ENCODE measurements around the gene ZFHX3. TPM values are rescaled to one million over a fixed set of nuclear protein-coding genes. Genes with fewer than 3 reads are reported as not detected.
A peak's percentile ranks its signal among the peaks of the same experiment; 100 is the strongest.

Gene ZFHX3
- total RNA-seq, 1 donor from 2014 or later, result 48.5 TPM

DNA sequence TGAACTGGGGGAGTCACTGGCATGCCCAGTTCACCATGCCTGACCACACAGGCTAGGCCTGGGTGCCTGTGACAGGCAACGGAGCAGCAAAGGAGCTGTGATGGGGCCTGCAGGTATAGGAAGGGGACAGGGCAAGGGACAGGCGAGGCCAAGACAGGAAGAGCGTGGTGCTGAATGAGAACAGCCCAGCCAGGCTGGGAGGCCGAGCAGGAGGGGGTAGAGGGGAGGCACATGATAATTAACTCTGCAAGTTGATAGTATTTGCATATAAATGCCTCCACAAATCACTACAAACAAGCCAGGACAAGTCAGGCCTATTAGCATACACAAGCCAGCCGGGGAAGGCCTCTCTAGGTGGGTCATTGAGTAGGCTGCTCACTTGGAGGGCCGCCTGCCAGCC lies 7.8 kb downstream of the ZFHX3 start:
- H3K9me3 Mint-ChIP-seq, result no peaks in the 10 kb centered on the region

GRCh38 chr16:73037845-73038570 lies 9.9 kb downstream of the ZFHX3 start:
- no peaks in the 10 kb centered on the region for H3K27me3 Mint-ChIP-seq
- TF ChIP-seq, protein P1, sequence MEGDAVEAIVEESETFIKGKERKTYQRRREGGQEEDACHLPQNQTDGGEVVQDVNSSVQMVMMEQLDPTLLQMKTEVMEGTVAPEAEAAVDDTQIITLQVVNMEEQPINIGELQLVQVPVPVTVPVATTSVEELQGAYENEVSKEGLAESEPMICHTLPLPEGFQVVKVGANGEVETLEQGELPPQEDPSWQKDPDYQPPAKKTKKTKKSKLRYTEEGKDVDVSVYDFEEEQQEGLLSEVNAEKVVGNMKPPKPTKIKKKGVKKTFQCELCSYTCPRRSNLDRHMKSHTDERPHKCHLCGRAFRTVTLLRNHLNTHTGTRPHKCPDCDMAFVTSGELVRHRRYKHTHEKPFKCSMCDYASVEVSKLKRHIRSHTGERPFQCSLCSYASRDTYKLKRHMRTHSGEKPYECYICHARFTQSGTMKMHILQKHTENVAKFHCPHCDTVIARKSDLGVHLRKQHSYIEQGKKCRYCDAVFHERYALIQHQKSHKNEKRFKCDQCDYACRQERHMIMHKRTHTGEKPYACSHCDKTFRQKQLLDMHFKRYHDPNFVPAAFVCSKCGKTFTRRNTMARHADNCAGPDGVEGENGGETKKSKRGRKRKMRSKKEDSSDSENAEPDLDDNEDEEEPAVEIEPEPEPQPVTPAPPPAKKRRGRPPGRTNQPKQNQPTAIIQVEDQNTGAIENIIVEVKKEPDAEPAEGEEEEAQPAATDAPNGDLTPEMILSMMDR (conservative IDR thresholded peaks at IDR 0.05), result no peak
- H3K4me1 Mint-ChIP-seq (ENCODE audit: unreplicated experiment), result peaks cover 70% of the 10 kb centered on the region
- peaks cover 13% of the 10 kb centered on the region for H3K36me3 Mint-ChIP-seq
- H3K4me3 Mint-ChIP-seq, result peak overlapping the region; percentile 74
- no peaks in the 10 kb centered on the region for H3K9me3 Mint-ChIP-seq
- peak overlapping the region; percentile 94 for H3K27ac Mint-ChIP-seq
- no peak for DNase-seq (ENCODE audit: extremely low spot score, unreplicated experiment)

More for the DNA sequence above, 7.8 kb downstream of the ZFHX3 start:
- peak overlapping the region; percentile 19 for H3K27ac Mint-ChIP-seq
- peak overlapping the region; percentile 26 for H3K4me3 Mint-ChIP-seq
- TF ChIP-seq, protein P1 (conservative IDR thresholded peaks at IDR 0.05), result no peak
- DNase-seq (ENCODE audit: extremely low spot score, unreplicated experiment), result no peak
- peaks cover 68% of the 10 kb centered on the region for H3K4me1 Mint-ChIP-seq (ENCODE audit: unreplicated experiment)
- H3K27me3 Mint-ChIP-seq, result no peaks in the 10 kb centered on the region
- peaks cover 13% of the 10 kb centered on the region for H3K36me3 Mint-ChIP-seq

DNA sequence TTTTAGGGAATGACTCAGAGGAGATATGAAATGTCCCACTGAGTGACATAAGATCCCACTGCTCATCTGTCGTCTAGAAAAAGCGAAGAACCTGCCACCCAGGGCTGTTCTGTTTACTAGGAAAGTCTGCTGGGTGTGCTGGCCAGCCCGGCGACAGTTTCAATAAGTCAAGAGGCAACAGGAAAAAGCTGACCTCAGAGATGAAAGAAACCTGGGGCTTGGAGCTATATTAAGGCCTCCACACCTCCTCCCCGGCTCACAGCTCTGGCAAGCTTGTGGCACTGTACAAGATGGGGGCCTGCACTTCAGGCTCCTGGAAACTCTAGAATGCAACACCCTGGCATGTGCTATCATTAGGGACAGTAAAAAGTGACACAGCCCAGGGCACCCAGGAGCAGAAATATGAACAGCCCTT lies 10.6 kb downstream of the ZFHX3 start:
- H3K4me1 Mint-ChIP-seq (ENCODE audit: unreplicated experiment), result peaks cover 70% of the 10 kb centered on the region
- peak overlapping the region; percentile 94 for H3K27ac Mint-ChIP-seq
- H3K4me3 Mint-ChIP-seq, result peak overlapping the region; percentile 70
- H3K9me3 Mint-ChIP-seq, result no peaks in the 10 kb centered on the region
- DNase-seq (ENCODE audit: extremely low spot score, unreplicated experiment), result no peak
- no peaks in the 10 kb centered on the region for H3K27me3 Mint-ChIP-seq
- TF ChIP-seq, protein P1 (conservative IDR thresholded peaks at IDR 0.05), result no peak
- peaks cover 9% of the 10 kb centered on the region for H3K36me3 Mint-ChIP-seq

- Mint-ChIP-seq H3K4me1 (ENCODE audit: unreplicated experiment) (peaks cover 70% of the 10 kb centered on the region), H3K9me3 (no peaks in the 10 kb centered on the region), H3K4me3 (peak overlapping the region; percentile 83), H3K27ac (peak overlapping the region; percentile 94), H3K36me3 (peaks cover 2% of the 10 kb centered on the region), H3K27me3 (no peaks in the 10 kb centered on the region)
- TF ChIP-seq, protein P1 (conservative IDR thresholded peaks at IDR 0.05), result peak; percentile 60
- DNase-seq (ENCODE audit: extremely low spot score, unreplicated experiment), result no peak
These were observed 11.7 kb downstream of the ZFHX3 start for GRCh38 chr16:73036074-73036826.

- TF ChIP-seq, protein P1 (conservative IDR thresholded peaks at IDR 0.05), result no peak
- peak overlapping the region; percentile 78 for H3K4me3 Mint-ChIP-seq
- no peaks in the 10 kb centered on the region for H3K9me3 Mint-ChIP-seq
- peaks cover 78% of the 10 kb centered on the region for H3K4me1 Mint-ChIP-seq (ENCODE audit: unreplicated experiment)
- peaks cover 4% of the 10 kb centered on the region for H3K36me3 Mint-ChIP-seq
- DNase-seq (ENCODE audit: extremely low spot score, unreplicated experiment), result no peak
- H3K27me3 Mint-ChIP-seq, result no peaks in the 10 kb centered on the region
- peak overlapping the region; percentile 94 for H3K27ac Mint-ChIP-seq
These were observed 13.6 kb downstream of the ZFHX3 start for GRCh38 chr16:73034374-73034773.

Data from type B pancreatic cell (in vitro differentiated cells).